ENCODE results near the gene KLHL26. TPM values are rescaled to one million over a fixed set of nuclear protein-coding genes. Genes with fewer than 3 reads are reported as not detected.

KLHL26 gene
- total and polyA plus RNA-seq, 9 of the 15 experiments (the other 6 are each of a cell fraction or from before 2014, with no cell fraction given) = 0.13 to 13.3 (median 1.4) TPM

DNA sequence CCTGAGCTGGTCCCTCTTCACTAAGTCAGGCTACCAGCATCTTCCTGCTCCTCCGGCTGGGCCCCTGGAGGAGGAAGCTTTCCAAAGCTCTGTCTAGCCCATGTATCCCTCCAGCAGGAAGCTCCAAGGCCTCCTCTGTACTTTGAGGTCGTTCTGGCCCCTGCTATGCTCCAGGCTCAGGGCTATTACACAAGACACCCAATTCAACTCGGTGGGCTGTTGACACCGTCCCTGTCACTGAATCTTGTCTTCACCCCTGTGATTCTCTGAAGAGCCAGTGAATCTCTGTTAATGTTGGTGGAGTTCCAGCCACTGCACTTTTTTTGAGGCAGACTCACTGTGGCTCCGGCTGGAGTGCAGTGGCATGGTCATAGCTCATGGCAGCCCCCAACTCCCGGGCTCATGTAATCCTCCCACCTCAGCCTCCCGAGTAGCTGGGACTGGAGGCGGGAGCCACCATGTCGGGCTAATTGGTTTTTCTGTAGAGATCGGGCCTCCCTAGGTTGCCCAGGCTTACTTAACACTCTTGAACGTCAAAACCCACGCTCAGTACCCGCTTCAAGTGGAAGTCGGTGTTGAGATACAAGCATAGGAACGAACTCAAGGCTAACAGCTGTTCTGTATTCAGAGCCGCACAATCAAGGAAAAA, 48.7 kb upstream of the KLHL26 start (continued):
- TF ChIP-seq, protein P1, sequence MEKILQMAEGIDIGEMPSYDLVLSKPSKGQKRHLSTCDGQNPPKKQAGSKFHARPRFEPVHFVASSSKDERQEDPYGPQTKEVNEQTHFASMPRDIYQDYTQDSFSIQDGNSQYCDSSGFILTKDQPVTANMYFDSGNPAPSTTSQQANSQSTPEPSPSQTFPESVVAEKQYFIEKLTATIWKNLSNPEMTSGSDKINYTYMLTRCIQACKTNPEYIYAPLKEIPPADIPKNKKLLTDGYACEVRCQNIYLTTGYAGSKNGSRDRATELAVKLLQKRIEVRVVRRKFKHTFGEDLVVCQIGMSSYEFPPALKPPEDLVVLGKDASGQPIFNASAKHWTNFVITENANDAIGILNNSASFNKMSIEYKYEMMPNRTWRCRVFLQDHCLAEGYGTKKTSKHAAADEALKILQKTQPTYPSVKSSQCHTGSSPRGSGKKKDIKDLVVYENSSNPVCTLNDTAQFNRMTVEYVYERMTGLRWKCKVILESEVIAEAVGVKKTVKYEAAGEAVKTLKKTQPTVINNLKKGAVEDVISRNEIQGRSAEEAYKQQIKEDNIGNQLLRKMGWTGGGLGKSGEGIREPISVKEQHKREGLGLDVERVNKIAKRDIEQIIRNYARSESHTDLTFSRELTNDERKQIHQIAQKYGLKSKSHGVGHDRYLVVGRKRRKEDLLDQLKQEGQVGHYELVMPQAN (IDR thresholded peaks at IDR 0.05; ENCODE audit: borderline replicate concordance) = peak; percentile 30; the same call in 1 of the 2 replicates
- TF ChIP-seq ZNF589 (CRISPR knock-in tag; IDR thresholded peaks at IDR 0.05; ENCODE audit: low read depth) (0 out of 2 replicates have a peak, but pooled peaks have one; percentile 52), DMBX1 (CRISPR knock-in tag; IDR thresholded peaks at IDR 0.05; ENCODE audit: borderline replicate concordance) (no peak), PHTF2 (CRISPR knock-in tag; IDR thresholded peaks at IDR 0.05) (no peak), FOXK1 (CRISPR knock-in tag; IDR thresholded peaks at IDR 0.05; ENCODE audit: borderline replicate concordance) (0 out of 2 replicates have a peak, but pooled peaks have one; percentile 15)
- TF ChIP-seq, protein P2, sequence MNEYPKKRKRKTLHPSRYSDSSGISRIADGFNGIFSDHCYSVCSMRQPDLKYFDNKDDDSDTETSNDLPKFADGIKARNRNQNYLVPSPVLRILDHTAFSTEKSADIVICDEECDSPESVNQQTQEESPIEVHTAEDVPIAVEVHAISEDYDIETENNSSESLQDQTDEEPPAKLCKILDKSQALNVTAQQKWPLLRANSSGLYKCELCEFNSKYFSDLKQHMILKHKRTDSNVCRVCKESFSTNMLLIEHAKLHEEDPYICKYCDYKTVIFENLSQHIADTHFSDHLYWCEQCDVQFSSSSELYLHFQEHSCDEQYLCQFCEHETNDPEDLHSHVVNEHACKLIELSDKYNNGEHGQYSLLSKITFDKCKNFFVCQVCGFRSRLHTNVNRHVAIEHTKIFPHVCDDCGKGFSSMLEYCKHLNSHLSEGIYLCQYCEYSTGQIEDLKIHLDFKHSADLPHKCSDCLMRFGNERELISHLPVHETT (CRISPR knock-in tag; conservative IDR thresholded peaks at IDR 0.05 in 1 of 2, IDR thresholded peaks at IDR 0.05 in 1 of 2) = no peak
